IMR-90 (cell line): ENCODE measurements around the gene EIF4E1B. TPM values are rescaled to one million over a fixed set of nuclear protein-coding genes. Genes with fewer than 3 reads are reported as not detected.

ENCODE experiments used
- ATAC-seq: fragments of 200-7000 bp; cut with Tn5 transposase; 2 replicates; pipeline ENCODE4 v1.9.1; 2020; ENCODE audit warnings: low read depth, mild to moderate bottlenecking, moderate library complexity
- BruUV-seq: library from RNA; stranded (reverse); fragments of 400-500 nt; replicated peaks from 2 replicates; lab custom pipeline; 2021; lab: Mats Ljungman, UMichigan
- CTCF ChIA-PET: fragments of 300-600 bp; formaldehyde crosslinking; extraction: SDS; loops from one replicate; lab custom pipeline; 2021; ENCODE audit warnings: antibody characterized with exemption; lab: Yijun Ruan, JAX
- POLR2A ChIA-PET: fragments of 300-600 bp; sonication (Branson Sonifier 250); formaldehyde crosslinking; loops from one replicate; lab custom pipeline; 2022; ENCODE audit warnings: antibody characterized with exemption; ENCODE audit not compliant: unreplicated experiment; lab: Charles Lee
- DNase-seq: peaks from one replicate; pipeline ENCODE4 v3.0.0; 2013
- H2AFZ ChIP-seq: replicated peaks from 2 replicates; pipeline ENCODE3; 2013; ENCODE audit warnings: low read length, mild to moderate bottlenecking; ENCODE audit not compliant: poor library complexity
- H2AK5ac ChIP-seq: 2 replicates; pipeline ENCODE4 v1.6.1; 2013; ENCODE audit warnings: low read depth, low read length, inconsistent platforms
- H2AK9ac ChIP-seq: replicated peaks from 2 replicates; pipeline ENCODE3; 2013; ENCODE audit warnings: mild to moderate bottlenecking, low read depth, low read length, moderate library complexity; ENCODE audit not compliant: poor library complexity
- H2BK120ac ChIP-seq: 2 replicates; pipeline ENCODE4 v1.6.1; 2013; ENCODE audit warnings: low read depth, low read length, inconsistent platforms
- H2BK15ac ChIP-seq: 3 replicates; pipeline ENCODE4 v1.6.1; 2013; ENCODE audit warnings: low read depth, low read length, inconsistent platforms
- H2BK20ac ChIP-seq: 2 replicates; pipeline ENCODE4 v1.6.1; 2013; ENCODE audit warnings: low read depth, mild to moderate bottlenecking, inconsistent platforms, low read length, moderate library complexity
- H2BK5ac ChIP-seq: 2 replicates; pipeline ENCODE4 v1.6.1; 2013; ENCODE audit warnings: mild to moderate bottlenecking, low read depth, low read length, inconsistent platforms; ENCODE audit not compliant: poor library complexity, severe bottlenecking
- H3K14ac ChIP-seq: replicated peaks from 2 replicates; pipeline ENCODE4 v1.6.1; 2013; ENCODE audit warnings: low read depth, low read length, inconsistent platforms
- H3K18ac ChIP-seq: 2 replicates; pipeline ENCODE4 v1.6.1; 2013; ENCODE audit warnings: low read depth, low read length, control low read depth
- H3K23ac ChIP-seq: 2 replicates; pipeline ENCODE4 v1.6.1; 2013; ENCODE audit warnings: low read depth, low read length, inconsistent platforms
- H3K27ac ChIP-seq: 2 replicates; pipeline ENCODE4 v1.5.1; 2013; ENCODE audit warnings: mild to moderate bottlenecking, control low read depth, low read length; ENCODE audit not compliant: insufficient read depth
- H3K27me3 ChIP-seq: 2 replicates; pipeline ENCODE4 v1.6.1; 2013; ENCODE audit warnings: low read length; ENCODE audit not compliant: control insufficient read depth, insufficient read depth
- H3K36me3 ChIP-seq: 2 replicates; pipeline ENCODE4 v1.6.1; 2013; ENCODE audit warnings: low read length, mixed read lengths; ENCODE audit not compliant: control insufficient read depth, insufficient read depth
- H3K4ac ChIP-seq: 2 replicates; pipeline ENCODE4 v1.6.1; 2013; ENCODE audit warnings: low read depth, low read length, inconsistent platforms
- H3K4me1 ChIP-seq: 2 replicates; pipeline ENCODE4 v1.6.1; 2013; ENCODE audit warnings: low read length, mixed read lengths; ENCODE audit not compliant: control insufficient read depth, insufficient read depth
- H3K4me2 ChIP-seq: 2 replicates; pipeline ENCODE4 v1.6.1; 2013; ENCODE audit warnings: low read depth, mild to moderate bottlenecking, control low read depth, low read length, moderate library complexity
- H3K4me3 ChIP-seq: 2 replicates; pipeline ENCODE4 v1.5.1; 2013; ENCODE audit warnings: low read depth, mild to moderate bottlenecking, control low read depth, low read length, moderate library complexity; ENCODE audit not compliant: insufficient read depth
- H3K56ac ChIP-seq: 2 replicates; pipeline ENCODE4 v1.6.1; 2013; ENCODE audit warnings: low read length, inconsistent platforms; ENCODE audit not compliant: insufficient read depth; ENCODE audit errors: extremely low read depth
- H3K79me1 ChIP-seq, 2 experiments: 2 replicates each; pipeline ENCODE4 v1.6.1; 2013; ENCODE audit warnings: low read length in 2 of 2, inconsistent platforms in 1 of 2, low read depth in 1 of 2
- H3K9ac ChIP-seq: 2 replicates; pipeline ENCODE4 v1.6.1; 2013; ENCODE audit warnings: low read depth, low read length, control low read depth
- H3K9me1 ChIP-seq: 2 replicates; pipeline ENCODE4 v1.6.1; 2013; ENCODE audit warnings: low read length, inconsistent platforms; ENCODE audit not compliant: insufficient read depth
- H3K9me3 ChIP-seq: 2 replicates; pipeline ENCODE4 v1.6.1; 2013; ENCODE audit warnings: low read length; ENCODE audit not compliant: control insufficient read depth, insufficient read depth
- H4K20me1 ChIP-seq: 2 replicates; pipeline ENCODE4 v1.6.1; 2013; ENCODE audit warnings: low read length, inconsistent platforms; ENCODE audit not compliant: insufficient read depth
- H4K5ac ChIP-seq: 2 replicates; pipeline ENCODE4 v1.6.1; 2013; ENCODE audit warnings: mild to moderate bottlenecking, low read depth, low read length, control low read depth
- H4K8ac ChIP-seq, 2 experiments: 2 replicates each; pipeline ENCODE4 v1.6.1; 2013; ENCODE audit warnings: low read depth in 2 of 2, low read length in 2 of 2, control low read depth in 1 of 2, inconsistent platforms in 1 of 2
- H4K91ac ChIP-seq: 2 replicates; pipeline ENCODE4 v1.6.1; 2013; ENCODE audit warnings: low read depth, low read length, inconsistent platforms; ENCODE audit not compliant: insufficient read depth
- BHLHE40 ChIP-seq: fragments of 150-350 bp; IDR thresholded peaks from 2 replicates; pipeline ENCODE4 v1.6.1; 2016; ENCODE audit warnings: mild to moderate bottlenecking, low read depth, low read length
- CEBPB ChIP-seq: IDR thresholded peaks from 2 replicates; pipeline ENCODE4 v1.6.1; 2012; ENCODE audit warnings: low read depth, low read length, improper control_type of control experiment
- CHD1 ChIP-seq: IDR thresholded peaks from 2 replicates; pipeline ENCODE4 v1.6.1; 2012; ENCODE audit warnings: low read depth, low read length, improper control_type of control experiment
- ELK1 ChIP-seq: fragments of 150-350 bp; IDR thresholded peaks from 2 replicates; pipeline ENCODE4 v1.6.1; 2016; ENCODE audit warnings: low read depth, mild to moderate bottlenecking, low read length, moderate library complexity, borderline replicate concordance
- FOS ChIP-seq: fragments of 150-350 bp; IDR thresholded peaks from 2 replicates; pipeline ENCODE4 v1.6.1; 2016; ENCODE audit warnings: low read depth, low read length
- MXI1 ChIP-seq: IDR thresholded peaks from 2 replicates; pipeline ENCODE4 v1.6.1; 2012; ENCODE audit warnings: low read depth, mild to moderate bottlenecking, low read length, moderate library complexity, borderline replicate concordance
- POLR2A ChIP-seq: IDR thresholded peaks from 2 replicates; pipeline ENCODE4 v1.6.1; 2012; ENCODE audit warnings: mild to moderate bottlenecking, low read depth, low read length
- RCOR1 ChIP-seq: IDR thresholded peaks from 2 replicates; pipeline ENCODE4 v1.6.1; 2012; ENCODE audit warnings: mild to moderate bottlenecking, low read length, improper control_type of control experiment; ENCODE audit not compliant: insufficient replicate concordance
- RFX5 ChIP-seq: IDR thresholded peaks from 2 replicates; pipeline ENCODE4 v1.8.0; 2012; ENCODE audit warnings: low read depth, mild to moderate bottlenecking, low read length, moderate library complexity
- WGBS, 2 experiments: methylation state at CpG; one replicate each; pipeline versions ENCODE4 v1.1.5 to v1.1.7; 2013; ENCODE audit warnings: missing lambda C conversion rate in 2 of 2; ENCODE audit not compliant: insufficient read length in 1 of 2; ENCODE audit errors: extremely low coverage in 2 of 2; 5-methylcytosine and 5-hydroxymethylcytosine counted together
- dilution Hi-C: fragments of 300-500 bp; cut with HindIII; formaldehyde crosslinking; loops from one replicate; pipeline ENCODE4 v1.14.3; 2018; ENCODE audit warnings: low sequenced_read_pairs; ENCODE audit not compliant: unreplicated experiment
- in situ Hi-C: fragments of 300-500 bp; cut with MboI; formaldehyde crosslinking; loops from 3 replicates; pipeline ENCODE4 v1.14.3; 2019; ENCODE audit warnings: low sequenced_read_pairs, inconsistent platforms, mixed read lengths
- intact Hi-C: fragments of 100-400 bp; cut with micrococcal nuclease; formaldehyde crosslinking; loops from 2 replicates; pipeline ENCODE4 v1.10.0; 2022
- polyA plus RNA-seq, 3 experiments: library from polyadenylated mRNA; depleted of rRNA; stranded (reverse); fragments of >200 nt; gene quantifications; 2 replicates each; pipeline ENCODE4 v1.2.3, GENCODE V29; 2012; ENCODE audit warnings: low replicate concordance in 1 of 3
- total RNA-seq: library from RNA; depleted of rRNA; stranded (reverse); fragments of >200 nt; gene quantifications from 2 replicates; pipeline ENCODE4 v1.2.3, GENCODE V29; 2012
- TF ChIP-seq, protein P1 (sequence below): conservative IDR thresholded peaks from 2 replicates; pipeline ENCODE4 v1.5.1; 2012; ENCODE audit warnings: mild to moderate bottlenecking, low read depth, low read length, improper control_type of control experiment

The EIF4E1B gene
- total and polyA plus RNA-seq, 2 of the 4 experiments (the other 2 are of a cell fraction), result not detected

DNA sequence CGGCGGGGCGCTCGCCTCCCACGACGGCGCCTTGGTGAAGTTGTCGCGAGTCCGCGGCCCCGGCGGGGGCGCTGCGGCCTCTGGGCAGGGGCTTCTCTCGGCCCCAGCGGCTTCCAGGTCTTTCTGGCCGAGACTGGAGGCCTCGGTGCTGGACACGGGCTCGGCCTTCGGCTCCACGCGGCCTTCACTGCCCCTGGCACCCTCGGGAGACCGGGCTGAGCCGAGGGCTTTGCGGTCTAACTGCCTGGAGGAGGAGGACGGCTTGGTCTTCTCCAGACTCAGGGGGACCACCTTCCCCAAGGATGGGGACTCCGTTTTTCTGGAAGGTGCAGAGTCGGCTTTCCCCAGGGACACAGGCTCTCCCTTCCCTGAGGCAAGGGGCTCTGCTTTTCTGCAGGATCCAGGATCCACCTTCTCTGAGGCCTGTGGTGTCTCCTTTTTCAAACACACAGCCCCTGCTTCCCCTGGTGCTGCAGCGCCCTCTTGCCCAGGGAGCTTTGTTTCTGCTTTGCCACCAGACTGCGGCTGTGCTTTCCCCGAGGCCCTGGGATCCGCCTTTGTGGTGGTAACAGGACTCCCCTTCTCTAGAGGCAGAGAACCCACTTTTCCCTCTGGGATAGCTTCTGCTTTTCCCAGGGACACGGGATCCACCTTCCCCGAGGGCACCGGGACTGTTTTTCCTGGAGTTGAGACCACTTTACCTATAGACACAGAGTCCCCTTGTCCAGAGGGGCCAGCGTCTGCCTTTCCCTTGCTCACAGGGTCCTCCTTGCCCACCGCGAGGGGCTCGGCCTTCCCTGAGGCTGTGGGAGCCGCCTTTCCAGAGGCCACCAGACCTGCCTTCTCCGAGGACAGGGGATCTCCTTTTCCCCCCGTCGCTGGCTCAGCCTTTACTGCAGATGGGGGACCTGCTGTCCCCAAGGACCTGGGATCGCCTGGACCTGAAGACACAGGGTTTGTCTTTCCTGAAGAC, 32.8 kb upstream of the EIF4E1B start:
- Histone ChIP-seq H3K9me1 (no peaks in the 10 kb centered on the region), H2BK20ac (no peak overlapping the region), H3K4me2 (no peak overlapping the region), H3K56ac (no peak overlapping the region), H2AK9ac (no peak overlapping the region), H2BK120ac (no peak overlapping the region), H3K27ac (no peak overlapping the region), H3K4me3 (no peak overlapping the region), H3K18ac (no peak overlapping the region), H2BK15ac (no peak overlapping the region), H4K8ac (no peak overlapping the region), H4K20me1 (no peaks in the 10 kb centered on the region), H3K14ac (no peak overlapping the region), H2AK5ac (no peak overlapping the region), H3K4ac (no peak overlapping the region), H4K5ac (no peak overlapping the region), H3K9me3 (no peaks in the 10 kb centered on the region), H4K91ac (no peak overlapping the region), H3K79me1 (no peaks in the 10 kb centered on the region), H2BK5ac (no peak overlapping the region), H3K36me3 (no peaks in the 10 kb centered on the region; the same call in 1 of the 2 replicates), H3K27me3 (no peaks in the 10 kb centered on the region), H2AFZ (no peak overlapping the region), H3K9ac (no peak overlapping the region), H3K4me1 (no peaks in the 10 kb centered on the region), H3K23ac (no peak overlapping the region)
- ATAC-seq, result no peak
- POLR2A ChIA-PET, result no interaction called here
- CTCF ChIA-PET, result no interaction called here
- intact Hi-C loops, result no loop called here
- no peak for DNase-seq
- no peak for TF ChIP-seq CEBPB
- TF ChIP-seq ELK1, result no peak
- no peak for TF ChIP-seq RFX5
- no peak for TF ChIP-seq RCOR1
- TF ChIP-seq FOS, result no peak
- no peak for TF ChIP-seq MXI1
- TF ChIP-seq BHLHE40, result no peak
- TF ChIP-seq POLR2A, result no peak
- TF ChIP-seq, protein P1, sequence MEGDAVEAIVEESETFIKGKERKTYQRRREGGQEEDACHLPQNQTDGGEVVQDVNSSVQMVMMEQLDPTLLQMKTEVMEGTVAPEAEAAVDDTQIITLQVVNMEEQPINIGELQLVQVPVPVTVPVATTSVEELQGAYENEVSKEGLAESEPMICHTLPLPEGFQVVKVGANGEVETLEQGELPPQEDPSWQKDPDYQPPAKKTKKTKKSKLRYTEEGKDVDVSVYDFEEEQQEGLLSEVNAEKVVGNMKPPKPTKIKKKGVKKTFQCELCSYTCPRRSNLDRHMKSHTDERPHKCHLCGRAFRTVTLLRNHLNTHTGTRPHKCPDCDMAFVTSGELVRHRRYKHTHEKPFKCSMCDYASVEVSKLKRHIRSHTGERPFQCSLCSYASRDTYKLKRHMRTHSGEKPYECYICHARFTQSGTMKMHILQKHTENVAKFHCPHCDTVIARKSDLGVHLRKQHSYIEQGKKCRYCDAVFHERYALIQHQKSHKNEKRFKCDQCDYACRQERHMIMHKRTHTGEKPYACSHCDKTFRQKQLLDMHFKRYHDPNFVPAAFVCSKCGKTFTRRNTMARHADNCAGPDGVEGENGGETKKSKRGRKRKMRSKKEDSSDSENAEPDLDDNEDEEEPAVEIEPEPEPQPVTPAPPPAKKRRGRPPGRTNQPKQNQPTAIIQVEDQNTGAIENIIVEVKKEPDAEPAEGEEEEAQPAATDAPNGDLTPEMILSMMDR, result no peak
- no peak for TF ChIP-seq CHD1
- in situ Hi-C loops, result no loop called here
- no TSS peak for BruUV-seq
- dilution Hi-C loops, result no loop called here
- 82% methylated on average over 27 of the region's 47 CpGs; no CpG with 5 or more reads in 1 of the 2 experiments for WGBS, 2 experiments
